Astrocyte (in vitro differentiated cells and primary cell): ENCODE measurements around the gene PDSS2.

Experiments
- EZH2 ChIP-seq: IDR thresholded peaks from 2 replicates; pipeline ENCODE4 v1.6.1; 2012; ENCODE audit warnings: mild to moderate bottlenecking, low read length, inconsistent platforms; ENCODE audit not compliant: insufficient read depth
- TF ChIP-seq, protein P1 (sequence below): IDR thresholded peaks from 2 replicates; pipeline ENCODE4 v1.5.1; 2011; ENCODE audit warnings: low read depth, mild to moderate bottlenecking, inconsistent platforms, low read length, moderate library complexity; ENCODE audit not compliant: insufficient read depth

DNA sequence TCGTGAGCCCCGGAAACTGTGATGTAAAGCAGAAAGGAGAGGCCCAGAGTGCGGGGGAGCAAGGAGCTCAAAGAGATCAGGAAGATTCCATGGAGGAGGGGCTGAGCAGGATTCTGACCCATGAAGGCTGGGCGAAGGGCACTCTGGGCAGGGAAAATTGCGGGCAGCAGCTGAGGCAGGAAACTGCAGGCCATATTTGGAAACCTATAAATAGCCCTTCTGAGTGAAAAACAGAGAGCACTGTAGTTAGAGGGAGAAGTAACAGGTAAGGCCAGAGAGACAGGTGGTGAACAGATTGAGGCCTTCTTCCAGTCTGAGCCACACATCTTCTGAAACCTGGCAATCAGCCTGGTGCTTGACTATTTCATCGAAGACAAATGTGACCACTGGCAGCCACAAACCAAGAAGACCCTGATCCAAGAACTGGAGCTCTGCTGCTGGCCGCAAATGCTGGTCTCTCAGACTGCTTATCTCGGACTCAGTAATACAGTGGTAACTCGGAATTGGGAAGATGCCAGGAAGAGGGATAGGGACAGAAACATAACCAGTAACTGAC lies 329.9 kb downstream of the PDSS2 start:
- TF ChIP-seq, protein P1, sequence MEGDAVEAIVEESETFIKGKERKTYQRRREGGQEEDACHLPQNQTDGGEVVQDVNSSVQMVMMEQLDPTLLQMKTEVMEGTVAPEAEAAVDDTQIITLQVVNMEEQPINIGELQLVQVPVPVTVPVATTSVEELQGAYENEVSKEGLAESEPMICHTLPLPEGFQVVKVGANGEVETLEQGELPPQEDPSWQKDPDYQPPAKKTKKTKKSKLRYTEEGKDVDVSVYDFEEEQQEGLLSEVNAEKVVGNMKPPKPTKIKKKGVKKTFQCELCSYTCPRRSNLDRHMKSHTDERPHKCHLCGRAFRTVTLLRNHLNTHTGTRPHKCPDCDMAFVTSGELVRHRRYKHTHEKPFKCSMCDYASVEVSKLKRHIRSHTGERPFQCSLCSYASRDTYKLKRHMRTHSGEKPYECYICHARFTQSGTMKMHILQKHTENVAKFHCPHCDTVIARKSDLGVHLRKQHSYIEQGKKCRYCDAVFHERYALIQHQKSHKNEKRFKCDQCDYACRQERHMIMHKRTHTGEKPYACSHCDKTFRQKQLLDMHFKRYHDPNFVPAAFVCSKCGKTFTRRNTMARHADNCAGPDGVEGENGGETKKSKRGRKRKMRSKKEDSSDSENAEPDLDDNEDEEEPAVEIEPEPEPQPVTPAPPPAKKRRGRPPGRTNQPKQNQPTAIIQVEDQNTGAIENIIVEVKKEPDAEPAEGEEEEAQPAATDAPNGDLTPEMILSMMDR: no peak
- TF ChIP-seq EZH2: no peak
